GM21515 (cell line): ENCODE data around the gene IKBKG.
"Not testable (repeated sequence)": the region's sequence is repeated elsewhere in the genome, so short reads cannot be mapped to it uniquely, and the experiment has no call there.

ENCODE experiments used
- ATAC-seq: cut with Tn5 transposase; IDR thresholded peaks from one replicate; pipeline ENCODE4 v1.9.1; 2021; ENCODE audit not compliant: unreplicated experiment

IKBKG gene

GRCh38 chrX:154526901-154527675 is 20.3 kb upstream of the IKBKG start:
- ATAC-seq: peak; percentile 83

GRCh38 chrX:154529206-154529612 is 18.2 kb upstream of the IKBKG start:
- no peak for ATAC-seq

GRCh38 chrX:154530286-154530685 is 17.1 kb upstream of the IKBKG start:
- ATAC-seq: no peak

GRCh38 chrX:154531626-154532025 is 15.8 kb upstream of the IKBKG start:
- ATAC-seq: no peak

GRCh38 chrX:154532690-154533089 is 14.7 kb upstream of the IKBKG start:
- no peak for ATAC-seq

GRCh38 chrX:154534526-154535322 is 12.7 kb upstream of the IKBKG start:
- peak; percentile 77 for ATAC-seq

- no peak for ATAC-seq
Measured at GRCh38 chrX:154535892-154536291, 11.5 kb upstream of the IKBKG start.

- ATAC-seq: no peak
Measured at GRCh38 chrX:154539077-154539476, 8.3 kb upstream of the IKBKG start.

- not testable (repeated sequence) for ATAC-seq
Measured at GRCh38 chrX:154540365-154540764, 7.1 kb upstream of the IKBKG start.

- no peak for ATAC-seq
Measured at GRCh38 chrX:154540897-154541535, 6.4 kb upstream of the IKBKG start.

GRCh38 chrX:154541589-154541895 is 5.9 kb upstream of the IKBKG start:
- no peak for ATAC-seq

GRCh38 chrX:154541896-154542722 is 5.3 kb upstream of the IKBKG start:
- ATAC-seq: no peak

- ATAC-seq: no peak
Measured at GRCh38 chrX:154542723-154543424, 4.5 kb upstream of the IKBKG start.

GRCh38 chrX:154545673-154546274 is 1.6 kb upstream of the IKBKG start:
- no peak for ATAC-seq

- peak; percentile 33 for ATAC-seq
Measured at GRCh38 chrX:154546354-154547244, 821 bp upstream of the IKBKG start, which contains the start of gene G6PD. TSS of gene G6PD (minus strand) at chrX:154546846. CDS start at chrX:154546155, 691 bp downstream.

GRCh38 chrX:154548028-154548316 is 552 bp downstream of the IKBKG start:
- no peak for ATAC-seq

- no peak for ATAC-seq
Measured at GRCh38 chrX:154549766-154550165, 2.3 kb downstream of the IKBKG start.

- ATAC-seq: not testable (repeated sequence)
Measured at GRCh38 chrX:154552112-154552806, 4.8 kb downstream of the IKBKG start.
